K562 (cell line): Measurements from ENCODE around the gene TFCP2L1.
"Not testable (repeated sequence)": the region's sequence is repeated elsewhere in the genome, so short reads cannot be mapped to it uniquely, and the experiment has no call there.

Source experiments
- PHF21A ChIP-seq: fragments of 450-650 bp; IDR thresholded peaks from 2 replicates; pipeline ENCODE4 v1.6.1; 2017; ENCODE audit warnings: low read depth, borderline replicate concordance
- TF ChIP-seq, protein P1 (sequence below), 3 experiments: IDR thresholded peaks in 2 of 3; conservative IDR thresholded peaks in 1 of 3; 2 replicates each; pipeline ENCODE4 v1.5.1; 2011 to 2012; ENCODE audit warnings: low read length in 3 of 3, mild to moderate bottlenecking in 3 of 3, control low read depth in 2 of 3, improper control_type of control experiment in 1 of 3, inconsistent platforms in 1 of 3, low read depth in 1 of 3, mixed read lengths in 1 of 3, moderate library complexity in 1 of 3; ENCODE audit not compliant: insufficient read depth in 2 of 3

DNA sequence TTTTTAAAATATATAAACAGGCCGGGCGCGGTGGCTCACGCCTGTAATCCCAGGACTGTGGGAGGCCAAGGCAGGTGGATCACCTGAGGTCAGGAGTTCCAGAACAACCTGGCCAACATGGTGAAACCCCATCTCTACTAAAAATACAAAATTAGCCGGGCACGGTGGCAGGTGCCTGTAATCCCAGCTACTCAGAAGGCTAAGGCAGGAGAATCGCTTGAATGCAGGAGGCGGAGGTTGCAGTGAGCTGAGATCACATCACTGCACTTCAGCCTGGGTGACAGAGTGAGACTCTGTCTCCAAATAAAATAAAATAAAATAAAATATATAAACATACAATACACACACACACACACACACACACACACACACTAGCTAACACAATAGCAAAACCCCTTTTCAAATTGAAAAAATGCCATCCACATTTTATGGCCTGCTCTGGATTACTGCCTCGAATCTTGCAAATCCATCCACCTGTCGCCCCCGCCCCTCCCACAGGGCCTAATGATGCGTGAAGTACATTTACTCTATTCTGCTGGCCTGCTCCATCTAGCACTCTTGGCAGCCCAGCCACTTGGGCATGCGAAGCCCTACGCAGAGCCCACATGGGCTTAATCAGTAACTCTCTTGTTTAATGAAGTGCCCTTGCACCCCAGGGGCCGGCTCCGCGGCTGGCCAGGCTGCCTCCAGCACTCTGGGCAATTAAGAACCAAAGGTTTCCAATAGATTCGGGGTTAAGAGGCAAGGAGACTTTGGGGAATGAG lies 57.4 kb downstream of the TFCP2L1 start:
- not testable (repeated sequence) for TF ChIP-seq PHF21A
- TF ChIP-seq, protein P1, sequence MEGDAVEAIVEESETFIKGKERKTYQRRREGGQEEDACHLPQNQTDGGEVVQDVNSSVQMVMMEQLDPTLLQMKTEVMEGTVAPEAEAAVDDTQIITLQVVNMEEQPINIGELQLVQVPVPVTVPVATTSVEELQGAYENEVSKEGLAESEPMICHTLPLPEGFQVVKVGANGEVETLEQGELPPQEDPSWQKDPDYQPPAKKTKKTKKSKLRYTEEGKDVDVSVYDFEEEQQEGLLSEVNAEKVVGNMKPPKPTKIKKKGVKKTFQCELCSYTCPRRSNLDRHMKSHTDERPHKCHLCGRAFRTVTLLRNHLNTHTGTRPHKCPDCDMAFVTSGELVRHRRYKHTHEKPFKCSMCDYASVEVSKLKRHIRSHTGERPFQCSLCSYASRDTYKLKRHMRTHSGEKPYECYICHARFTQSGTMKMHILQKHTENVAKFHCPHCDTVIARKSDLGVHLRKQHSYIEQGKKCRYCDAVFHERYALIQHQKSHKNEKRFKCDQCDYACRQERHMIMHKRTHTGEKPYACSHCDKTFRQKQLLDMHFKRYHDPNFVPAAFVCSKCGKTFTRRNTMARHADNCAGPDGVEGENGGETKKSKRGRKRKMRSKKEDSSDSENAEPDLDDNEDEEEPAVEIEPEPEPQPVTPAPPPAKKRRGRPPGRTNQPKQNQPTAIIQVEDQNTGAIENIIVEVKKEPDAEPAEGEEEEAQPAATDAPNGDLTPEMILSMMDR (IDR thresholded peaks at IDR 0.05 in 2 of 3, conservative IDR thresholded peaks at IDR 0.05 in 1 of 3; ENCODE audit: insufficient read depth in 2 of 3, low read depth in 1 of 3, low read length in 3 of 3) = not testable (repeated sequence)
